ENCODE data around the gene TMEM45B. TPM values are rescaled to one million over a fixed set of nuclear protein-coding genes. Genes with fewer than 3 reads are reported as not detected.
"Not testable (repeated sequence)": the region's sequence is repeated elsewhere in the genome, so short reads cannot be mapped to it uniquely, and the experiment has no call there.

The TMEM45B gene
- total and polyA plus RNA-seq, 2 experiments from 2014 or later = 0.11 to 0.38 TPM

DNA sequence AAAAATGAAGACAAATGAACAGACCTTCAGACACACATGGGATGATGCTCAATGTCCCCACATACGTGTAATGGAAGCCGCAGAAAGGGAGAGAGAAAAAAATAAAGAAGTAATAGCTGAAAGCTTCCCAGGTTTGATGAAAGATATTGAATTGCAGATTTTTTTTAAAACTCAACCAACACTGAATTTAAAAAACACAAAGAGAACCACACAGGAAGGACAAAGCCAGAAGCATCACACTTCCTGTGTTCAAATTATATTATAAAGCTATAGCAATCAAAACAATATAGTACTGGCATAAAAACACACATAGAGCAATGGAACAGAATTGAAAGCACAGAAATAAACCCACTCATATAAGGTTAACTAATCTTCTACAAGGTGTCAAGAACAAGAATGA lies 26.5 kb downstream of the TMEM45B start (continued):
- TF ChIP-seq ZNF462 (CRISPR knock-in tag; IDR thresholded peaks at IDR 0.05) = no peak
- TF ChIP-seq STAT1 (IDR thresholded peaks at IDR 0.05; ENCODE audit: unreplicated experiment) = no peak
- TF ChIP-seq, protein P1, sequence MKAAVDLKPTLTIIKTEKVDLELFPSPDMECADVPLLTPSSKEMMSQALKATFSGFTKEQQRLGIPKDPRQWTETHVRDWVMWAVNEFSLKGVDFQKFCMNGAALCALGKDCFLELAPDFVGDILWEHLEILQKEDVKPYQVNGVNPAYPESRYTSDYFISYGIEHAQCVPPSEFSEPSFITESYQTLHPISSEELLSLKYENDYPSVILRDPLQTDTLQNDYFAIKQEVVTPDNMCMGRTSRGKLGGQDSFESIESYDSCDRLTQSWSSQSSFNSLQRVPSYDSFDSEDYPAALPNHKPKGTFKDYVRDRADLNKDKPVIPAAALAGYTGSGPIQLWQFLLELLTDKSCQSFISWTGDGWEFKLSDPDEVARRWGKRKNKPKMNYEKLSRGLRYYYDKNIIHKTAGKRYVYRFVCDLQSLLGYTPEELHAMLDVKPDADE (IDR thresholded peaks at IDR 0.05) = no peak
- TF ChIP-seq EZH2phosphoT487 (IDR thresholded peaks at IDR 0.05; ENCODE audit: unreplicated experiment) = no peak

DNA sequence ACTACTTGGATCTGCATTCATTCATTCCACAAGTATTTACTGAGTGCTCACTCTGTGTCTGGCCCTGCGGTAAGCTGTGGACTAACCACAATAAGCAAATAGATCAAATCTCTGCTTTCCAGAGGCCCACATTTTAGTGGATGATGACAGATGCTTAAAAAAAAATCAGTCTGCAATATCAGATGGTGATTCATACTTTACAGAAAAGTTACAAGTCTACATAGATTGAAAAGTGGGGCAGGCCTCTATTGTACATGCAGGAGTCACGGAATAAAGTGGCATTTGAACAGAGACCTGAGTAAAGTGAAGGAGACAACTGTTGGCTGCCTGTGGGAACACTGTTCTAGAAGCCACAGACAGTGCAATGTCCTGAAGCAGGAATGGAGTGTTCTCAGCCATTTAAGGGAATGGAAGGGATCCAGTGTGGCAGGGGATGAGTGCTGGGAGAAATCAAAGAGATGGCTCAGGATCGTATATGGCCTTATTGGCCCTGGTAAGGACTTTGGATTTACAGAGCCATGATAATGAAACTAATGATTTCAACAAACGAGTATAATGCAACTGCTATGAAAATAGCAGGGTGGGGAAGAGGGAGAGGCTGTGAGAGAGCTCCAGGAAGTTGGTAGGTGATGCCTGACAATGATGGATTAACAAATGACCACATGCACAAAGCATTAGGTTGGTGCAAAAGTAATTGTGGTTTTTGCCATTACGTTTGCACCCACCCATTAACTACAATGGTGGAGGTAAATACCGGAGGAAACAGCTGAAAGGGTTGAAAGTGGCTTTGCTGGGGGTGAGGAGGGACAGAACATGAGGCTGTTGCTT lies 31.1 kb downstream of the TMEM45B start:
- no peaks in the 10 kb centered on the region for H3K36me3 Mint-ChIP-seq (ENCODE audit: low read depth)
- no peak for DNase-seq (ENCODE audit: low spot score)
- TF ChIP-seq STAT1 (IDR thresholded peaks at IDR 0.05; ENCODE audit: unreplicated experiment) = no peak
- TF ChIP-seq POLR2AphosphoS5 (IDR thresholded peaks at IDR 0.05; ENCODE audit: low read depth) = no peak
- no peak for TF ChIP-seq EZH2 (IDR thresholded peaks at IDR 0.05; ENCODE audit: low read depth, unreplicated experiment)
- TF ChIP-seq ZNF114 (CRISPR knock-in tag; IDR thresholded peaks at IDR 0.05) = no peak
- TF ChIP-seq, protein P1 (IDR thresholded peaks at IDR 0.05) = no peak
- TF ChIP-seq ZNF331 (CRISPR knock-in tag; IDR thresholded peaks at IDR 0.05; ENCODE audit: low read depth) = no peak
- no peak for TF ChIP-seq EZH2phosphoT487 (IDR thresholded peaks at IDR 0.05; ENCODE audit: unreplicated experiment)

GRCh38 chr11:129847361-129847760 lies 31.7 kb downstream of the TMEM45B start:
- not testable (repeated sequence) for H3K4me3 ChIP-seq; H3F3A ChIP-seq (replicated peaks; ENCODE audit: low read depth); H4K20me1 ChIP-seq (replicated peaks; ENCODE audit: insufficient read depth); H3K27me3 Mint-ChIP-seq (ENCODE audit: insufficient read depth, low read depth, poor library complexity); H3K4me1 Mint-ChIP-seq; DNase-seq (ENCODE audit: low spot score); H3K36me3 ChIP-seq (ENCODE audit: insufficient read depth); ATAC-seq; H3K9me3 Mint-ChIP-seq; H3K4me3 Mint-ChIP-seq; H3K27me3 ChIP-seq (ENCODE audit: insufficient read depth); H2AFZ ChIP-seq; H3K36me3 Mint-ChIP-seq (ENCODE audit: low read depth); H3K79me2 ChIP-seq (replicated peaks; ENCODE audit: insufficient read depth); H3K4me2 ChIP-seq; H3K4me1 ChIP-seq (ENCODE audit: insufficient read depth); H3K27ac Mint-ChIP-seq; H3K9me2 ChIP-seq (ENCODE audit: insufficient read depth); H3K27ac ChIP-seq (ENCODE audit: low read depth)

More for the DNA sequence above, 31.1 kb downstream of the TMEM45B start:
- no peak overlapping the region for H3K27ac Mint-ChIP-seq
- H3K27me3 Mint-ChIP-seq (ENCODE audit: insufficient read depth, low read depth, poor library complexity) = peaks cover 2% of the 10 kb centered on the region
- Histone ChIP-seq H3K9me2 (ENCODE audit: insufficient read depth) (0 out of 2 replicates have a peak, but pooled peaks cover 3% of the 10 kb centered on the region), H3K36me3 (ENCODE audit: insufficient read depth) (no peaks in the 10 kb centered on the region), H3K27ac (ENCODE audit: low read depth) (no peak overlapping the region), H3F3A (replicated peaks; ENCODE audit: low read depth) (no peaks in the 10 kb centered on the region), H3K27me3 (ENCODE audit: insufficient read depth) (no peaks in the 10 kb centered on the region), H2AFZ (peak overlapping the region; percentile 61), H3K4me1 (ENCODE audit: insufficient read depth) (no peaks in the 10 kb centered on the region; the same call in 1 of the 2 replicates), H4K20me1 (replicated peaks; ENCODE audit: insufficient read depth) (no peaks in the 10 kb centered on the region), H3K79me2 (replicated peaks; ENCODE audit: insufficient read depth) (no peaks in the 10 kb centered on the region), H3K4me3 (no peak overlapping the region), H3K4me2 (no peak overlapping the region)
- H3K9me3 Mint-ChIP-seq = no peaks in the 10 kb centered on the region; the same call in 2 of the 3 replicates
- no peak overlapping the region for H3K4me3 Mint-ChIP-seq
- peaks cover 3% of the 10 kb centered on the region; the same call in 1 of the 3 replicates for H3K4me1 Mint-ChIP-seq
- no peak for ATAC-seq

Measured in GM23338 (cell line).